Endothelial cell of umbilical vein (primary cell): ENCODE results near the gene TRAK1. TPM values are rescaled to one million over a fixed set of nuclear protein-coding genes. Genes with fewer than 3 reads are reported as not detected.

Experiments
- BruUV-seq: library from RNA; stranded (reverse); fragments of 400-500 nt; replicated peaks from 2 replicates; lab custom pipeline; 2021; lab: Mats Ljungman, UMichigan
- CTCF ChIA-PET: fragments of 300-600, 350-600 bp; sonication (Branson Sonifier 250); formaldehyde crosslinking; loops from one replicate; lab custom pipeline; 2021; ENCODE audit warnings: antibody characterized with exemption, inconsistent platforms; lab: Charles Lee
- POLR2A ChIA-PET: fragments of 300-600, 350-600 bp; sonication (Branson Sonifier 250); formaldehyde crosslinking; loops from one replicate; lab custom pipeline; 2021; ENCODE audit warnings: antibody characterized with exemption, inconsistent platforms; lab: Charles Lee
- DNase-seq: peaks from one replicate; pipeline ENCODE4 v3.0.0-alpha.2; 2011; ENCODE audit warnings: low read depth, low spot score
- FAIRE-seq: peaks from 2 replicates; lab custom pipeline; 2011; peaks lifted over from hg19 to GRCh38; lab: Jason Lieb, UNC
- H2AFZ ChIP-seq: 2 replicates; pipeline ENCODE4 v1.6.0; 2012; ENCODE audit warnings: low read depth, low read length, control low read depth, inconsistent platforms
- H3K27ac ChIP-seq: 2 replicates; pipeline ENCODE4 v1.5.1; 2011; ENCODE audit warnings: low read depth, mild to moderate bottlenecking, control low read depth, low read length, moderate library complexity; ENCODE audit not compliant: insufficient read depth
- H3K27me3 ChIP-seq, 2 experiments: 2 replicates each; pipeline versions ENCODE4 v1.6.0 to v1.6.1; 2011; ENCODE audit warnings: low read length in 2 of 2, mixed read lengths in 1 of 2; ENCODE audit not compliant: control insufficient read depth in 2 of 2, insufficient read depth in 2 of 2
- H3K36me3 ChIP-seq, 2 experiments: 2 replicates in 1 of 2; 3 replicates in 1 of 2; pipeline ENCODE4 v1.5.1; 2011; ENCODE audit warnings: low read length in 2 of 2, mild to moderate bottlenecking in 1 of 2, moderate library complexity in 1 of 2; ENCODE audit not compliant: control insufficient read depth in 2 of 2, insufficient read depth in 2 of 2; ENCODE audit errors: extremely low read depth in 1 of 2
- H3K4me1 ChIP-seq: 3 replicates; pipeline ENCODE4 v1.5.1; 2011; ENCODE audit warnings: mild to moderate bottlenecking, low read length; ENCODE audit not compliant: control insufficient read depth, insufficient read depth; ENCODE audit errors: extremely low read depth
- H3K4me2 ChIP-seq: 2 replicates; pipeline ENCODE4 v1.6.1; 2011; ENCODE audit warnings: low read length, control low read depth, mixed read lengths; ENCODE audit not compliant: insufficient read depth
- H3K4me3 ChIP-seq, 3 experiments: fragments of 200-600 bp in 1 of 3; sonication (generic), shearing (Covaris generic) in 1 of 3; replicated peaks in 1 of 3; 2 replicates each; pipeline ENCODE4 v1.5.1; 2011 to 2016; ENCODE audit warnings: control low read depth in 3 of 3, low read length in 3 of 3, mild to moderate bottlenecking in 2 of 3, inconsistent platforms in 1 of 3, low read depth in 1 of 3, moderate library complexity in 1 of 3; ENCODE audit not compliant: insufficient read depth in 1 of 3
- H3K79me2 ChIP-seq: 2 replicates; pipeline ENCODE4 v1.6.0; 2012; ENCODE audit warnings: low read length, inconsistent platforms; ENCODE audit not compliant: control insufficient read depth, insufficient read depth
- H3K9ac ChIP-seq: replicated peaks from 2 replicates; pipeline ENCODE3; 2011; ENCODE audit warnings: low read length, control low read depth; ENCODE audit not compliant: insufficient read depth; ENCODE audit errors: extremely low read depth
- H3K9me1 ChIP-seq: replicated peaks from 3 replicates; pipeline ENCODE4 v1.6.0; 2011; ENCODE audit warnings: mild to moderate bottlenecking, low read length; ENCODE audit not compliant: control insufficient read depth, insufficient read depth; ENCODE audit errors: extremely low read depth
- H3K9me3 ChIP-seq: replicated peaks from 2 replicates; pipeline ENCODE4 v1.5.1; 2012; ENCODE audit warnings: low read length, inconsistent platforms; ENCODE audit not compliant: control insufficient read depth, insufficient read depth
- H4K20me1 ChIP-seq: replicated peaks from 2 replicates; pipeline ENCODE3; 2011; ENCODE audit warnings: mild to moderate bottlenecking, low read length; ENCODE audit not compliant: control insufficient read depth, insufficient read depth; ENCODE audit errors: extremely low read depth
- EZH2 ChIP-seq: IDR thresholded peaks from 2 replicates; pipeline ENCODE4 v1.6.1; 2012; ENCODE audit warnings: borderline replicate concordance, low read depth, mild to moderate bottlenecking, moderate library complexity, low read length, inconsistent platforms; ENCODE audit not compliant: severe bottlenecking
- FOS ChIP-seq: IDR thresholded peaks from 2 replicates; pipeline ENCODE4 v1.6.1; 2011; ENCODE audit warnings: mild to moderate bottlenecking, low read length, moderate library complexity, borderline replicate concordance; ENCODE audit not compliant: insufficient read depth
- JUN ChIP-seq: IDR thresholded peaks from 2 replicates; pipeline ENCODE4 v1.6.1; 2011; ENCODE audit warnings: borderline replicate concordance, low read depth; ENCODE audit not compliant: insufficient read length, insufficient read depth
- MYC ChIP-seq: IDR thresholded peaks from one replicate; pipeline ENCODE4 v1.6.1; 2011; ENCODE audit warnings: mild to moderate bottlenecking, low read depth, low read length
- POLR2A ChIP-seq: IDR thresholded peaks from 2 replicates; pipeline ENCODE4 v1.6.1; 2012; ENCODE audit warnings: low read depth, mild to moderate bottlenecking, control low read depth, low read length
- POLR2AphosphoS5 ChIP-seq: IDR thresholded peaks from 2 replicates; pipeline ENCODE4 v1.6.1; 2012; ENCODE audit warnings: low read depth, mild to moderate bottlenecking, control low read depth, low read length, moderate library complexity; ENCODE audit not compliant: insufficient read depth
- dilution Hi-C: fragments of 300-500 bp; cut with MboI; formaldehyde crosslinking; loops from one replicate; pipeline ENCODE4 v1.15.0; 2019; ENCODE audit warnings: low sequenced_read_pairs; ENCODE audit not compliant: extremely low pct_ligation_motif_present
- intact Hi-C: fragments of 100-400 bp; cut with micrococcal nuclease; formaldehyde crosslinking; loops from one replicate; pipeline ENCODE4 v1.10.0; 2022
- polyA plus RNA-seq, 4 experiments: library from polyadenylated mRNA; depleted of rRNA in 3 of 4; stranded (reverse) in 3 of 4; unstranded in 1 of 4; fragments of >200 nt; gene quantifications; 2 replicates each; pipeline versions ENCODE4 v1.2.1 to v1.2.3, GENCODE V29; 2011 to 2012; ENCODE audit warnings: missing spikeins in 1 of 4
- total RNA-seq: library from RNA; stranded (reverse); gene quantifications from 2 replicates; pipeline ENCODE4 v1.2.3, GENCODE V29; 2021
- TF ChIP-seq, protein P1 (sequence below), 2 donors: IDR thresholded peaks; 1 replicate in 1 of 2; 2 replicates in 1 of 2; pipeline ENCODE4 v1.5.1; 2011; ENCODE audit warnings: low read length in 2 of 2, mild to moderate bottlenecking in 2 of 2, moderate library complexity in 2 of 2, control low read depth in 1 of 2, inconsistent platforms in 1 of 2, low read depth in 1 of 2; ENCODE audit not compliant: insufficient read depth in 1 of 2; ENCODE audit errors: extremely low read depth in 1 of 2
- TF ChIP-seq, protein P2 (sequence below): IDR thresholded peaks from 2 replicates; pipeline ENCODE4 v1.6.1; 2011; ENCODE audit not compliant: insufficient read depth, insufficient read length

Gene TRAK1
- total and polyA plus RNA-seq, 2 donors (not counting 3 experiments of a cell fraction or from before 2014, with no cell fraction given): 38.5 to 59.6 TPM

DNA sequence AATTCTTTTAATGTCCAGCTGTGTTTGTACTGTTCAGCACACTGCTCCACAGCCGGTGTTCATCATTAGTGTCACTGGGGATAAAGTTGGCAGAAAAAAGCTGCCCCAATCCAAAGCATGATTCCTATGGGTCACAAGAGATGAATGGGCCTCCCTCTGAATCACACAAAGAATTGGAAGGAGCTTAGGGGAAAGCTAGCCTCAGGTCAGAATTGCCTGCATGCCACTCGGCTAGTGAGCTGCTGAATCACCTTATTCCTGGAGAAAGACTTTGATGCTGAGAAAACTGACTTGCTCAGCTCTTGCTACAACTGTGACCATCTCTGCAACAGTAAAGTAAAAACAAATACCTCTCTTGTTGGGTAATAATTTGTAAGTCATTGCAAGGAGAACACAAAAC is 171.4 kb downstream of the TRAK1 start:
- no peak for FAIRE-seq
- Histone ChIP-seq H3K4me1 (no peaks in the 10 kb centered on the region), H3K79me2 (no peaks in the 10 kb centered on the region), H3K9ac (no peak overlapping the region), H3K4me2 (no peak overlapping the region), H3K27ac (no peak overlapping the region), H3K9me3 (no peaks in the 10 kb centered on the region), H3K9me1 (no peaks in the 10 kb centered on the region), H3K27me3 (peaks cover 52 to 66% of the 10 kb centered on the region in 2 experiments), H3K36me3 (no peaks in the 10 kb centered on the region), H3K4me3 (no peak overlapping the region), H2AFZ (no peak overlapping the region), H4K20me1 (no peaks in the 10 kb centered on the region)
- BruUV-seq: no TSS peak
- DNase-seq: no peak
- dilution Hi-C loops (no loop called here), intact Hi-C loops (no loop called here)
- TF ChIP-seq POLR2AphosphoS5 (no peak), POLR2A (no peak), EZH2 (no peak), MYC (no peak), FOS (no peak), JUN (no peak)
- TF ChIP-seq, protein P1, sequence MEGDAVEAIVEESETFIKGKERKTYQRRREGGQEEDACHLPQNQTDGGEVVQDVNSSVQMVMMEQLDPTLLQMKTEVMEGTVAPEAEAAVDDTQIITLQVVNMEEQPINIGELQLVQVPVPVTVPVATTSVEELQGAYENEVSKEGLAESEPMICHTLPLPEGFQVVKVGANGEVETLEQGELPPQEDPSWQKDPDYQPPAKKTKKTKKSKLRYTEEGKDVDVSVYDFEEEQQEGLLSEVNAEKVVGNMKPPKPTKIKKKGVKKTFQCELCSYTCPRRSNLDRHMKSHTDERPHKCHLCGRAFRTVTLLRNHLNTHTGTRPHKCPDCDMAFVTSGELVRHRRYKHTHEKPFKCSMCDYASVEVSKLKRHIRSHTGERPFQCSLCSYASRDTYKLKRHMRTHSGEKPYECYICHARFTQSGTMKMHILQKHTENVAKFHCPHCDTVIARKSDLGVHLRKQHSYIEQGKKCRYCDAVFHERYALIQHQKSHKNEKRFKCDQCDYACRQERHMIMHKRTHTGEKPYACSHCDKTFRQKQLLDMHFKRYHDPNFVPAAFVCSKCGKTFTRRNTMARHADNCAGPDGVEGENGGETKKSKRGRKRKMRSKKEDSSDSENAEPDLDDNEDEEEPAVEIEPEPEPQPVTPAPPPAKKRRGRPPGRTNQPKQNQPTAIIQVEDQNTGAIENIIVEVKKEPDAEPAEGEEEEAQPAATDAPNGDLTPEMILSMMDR (IDR thresholded peaks at IDR 0.05; ENCODE audit: extremely low read depth in 1 of 2, insufficient read depth in 1 of 2, low read depth in 1 of 2, low read length in 2 of 2): no peak
- TF ChIP-seq, protein P2, sequence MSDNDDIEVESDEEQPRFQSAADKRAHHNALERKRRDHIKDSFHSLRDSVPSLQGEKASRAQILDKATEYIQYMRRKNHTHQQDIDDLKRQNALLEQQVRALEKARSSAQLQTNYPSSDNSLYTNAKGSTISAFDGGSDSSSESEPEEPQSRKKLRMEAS: no peak
- ChIA-PET CTCF (interaction anchor here (1.7 to 6.0 kb wide), 3 partner anchors 15 to 282 kb away, joined by 4 to 30 read pairs (median 6); no protein-coding TSS in a partner anchor), POLR2A (no interaction called here)
